ENCODE data around the gene UNK. TPM values are rescaled to one million over a fixed set of nuclear protein-coding genes. Genes with fewer than 3 reads are reported as not detected.

Gene UNK
- total RNA-seq, 4 donors from 2014 or later: 27.8 to 68.2 (median 31.9) TPM

DNA sequence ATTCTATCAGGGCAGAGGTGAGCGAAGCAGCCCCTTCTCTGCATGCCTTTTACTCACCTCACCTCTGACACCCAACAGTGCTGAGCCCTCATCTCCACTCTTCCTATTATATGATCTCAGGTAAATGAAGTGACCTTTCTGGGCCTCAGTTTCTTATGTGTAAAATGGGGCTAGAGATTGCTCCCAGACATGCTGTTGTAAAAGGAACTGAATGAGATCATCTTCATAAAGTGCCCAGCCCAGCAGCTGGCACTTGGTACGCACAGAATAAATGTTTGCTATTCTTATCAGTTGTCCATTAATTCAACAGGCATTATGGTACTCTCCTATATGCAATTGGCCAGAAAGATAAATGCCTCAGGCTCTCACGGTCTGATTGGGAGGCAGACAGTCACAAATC lies 15.1 kb upstream of the UNK start:
- Histone ChIP-seq H3K9me3 (no peaks in the 10 kb centered on the region), H3K27me3 (no peaks in the 10 kb centered on the region), H3K4me1 (peaks cover 11% of the 10 kb centered on the region), H3K27ac (no peak overlapping the region), H3K4me3 (no peak overlapping the region), H3K36me3 (no peaks in the 10 kb centered on the region)
- 95% methylated on average over 3 of the region's 3 CpGs for WGBS
- TF ChIP-seq POLR2A (IDR thresholded peaks at IDR 0.05) (no peak), EP300 (IDR thresholded peaks at IDR 0.05) (no peak), POLR2AphosphoS5 (IDR thresholded peaks at IDR 0.05) (no peak)
- TF ChIP-seq, protein P1, sequence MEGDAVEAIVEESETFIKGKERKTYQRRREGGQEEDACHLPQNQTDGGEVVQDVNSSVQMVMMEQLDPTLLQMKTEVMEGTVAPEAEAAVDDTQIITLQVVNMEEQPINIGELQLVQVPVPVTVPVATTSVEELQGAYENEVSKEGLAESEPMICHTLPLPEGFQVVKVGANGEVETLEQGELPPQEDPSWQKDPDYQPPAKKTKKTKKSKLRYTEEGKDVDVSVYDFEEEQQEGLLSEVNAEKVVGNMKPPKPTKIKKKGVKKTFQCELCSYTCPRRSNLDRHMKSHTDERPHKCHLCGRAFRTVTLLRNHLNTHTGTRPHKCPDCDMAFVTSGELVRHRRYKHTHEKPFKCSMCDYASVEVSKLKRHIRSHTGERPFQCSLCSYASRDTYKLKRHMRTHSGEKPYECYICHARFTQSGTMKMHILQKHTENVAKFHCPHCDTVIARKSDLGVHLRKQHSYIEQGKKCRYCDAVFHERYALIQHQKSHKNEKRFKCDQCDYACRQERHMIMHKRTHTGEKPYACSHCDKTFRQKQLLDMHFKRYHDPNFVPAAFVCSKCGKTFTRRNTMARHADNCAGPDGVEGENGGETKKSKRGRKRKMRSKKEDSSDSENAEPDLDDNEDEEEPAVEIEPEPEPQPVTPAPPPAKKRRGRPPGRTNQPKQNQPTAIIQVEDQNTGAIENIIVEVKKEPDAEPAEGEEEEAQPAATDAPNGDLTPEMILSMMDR (IDR thresholded peaks at IDR 0.05): no peak
- DNase-seq (ENCODE audit: low spot score in 2 of 2): no peak

DNA sequence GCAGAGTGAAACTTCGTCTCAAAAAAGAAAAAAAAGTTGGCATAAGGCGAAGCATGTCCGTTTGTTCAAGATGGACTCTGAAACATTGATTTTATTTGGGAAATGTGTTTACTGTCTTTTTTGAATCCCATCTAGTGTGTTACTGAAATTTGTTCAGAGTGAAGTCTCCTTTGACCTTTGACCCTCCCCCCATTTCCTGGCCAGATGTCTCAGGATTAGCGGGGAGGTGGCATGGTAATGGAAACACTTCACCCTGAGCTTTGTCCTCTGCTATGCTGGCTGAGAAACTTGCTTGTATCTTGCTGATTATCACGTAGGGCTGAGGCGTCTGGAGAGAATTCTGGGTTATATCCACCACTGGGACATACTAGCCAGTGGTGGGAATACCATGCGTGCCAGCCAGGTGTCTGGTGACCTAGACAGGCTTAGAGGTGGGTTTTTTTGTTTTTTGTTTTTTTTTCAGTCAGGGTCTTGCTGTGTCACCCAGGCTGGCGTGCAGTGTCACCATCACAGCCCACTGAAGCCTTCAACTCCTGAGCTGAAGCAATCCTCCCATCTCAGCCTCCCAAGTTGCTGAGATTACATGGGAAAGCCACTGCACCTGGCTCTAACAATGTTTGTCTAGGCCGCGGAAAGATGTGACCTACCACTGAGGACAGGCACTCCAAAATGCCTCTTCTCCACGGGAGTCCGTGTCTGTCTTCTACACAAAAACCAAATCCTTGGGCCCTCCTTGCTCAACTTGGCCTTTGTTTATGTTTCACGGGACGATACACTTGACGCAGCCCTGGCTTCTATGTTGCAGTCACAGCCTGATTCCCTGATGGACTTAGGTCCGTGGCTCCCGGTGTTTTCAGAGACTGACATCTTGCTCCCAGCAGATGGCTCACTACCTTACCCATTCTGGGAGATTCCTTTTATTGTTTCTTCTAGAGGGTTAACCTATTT lies 13.0 kb upstream of the UNK start:
- TF ChIP-seq EP300 (IDR thresholded peaks at IDR 0.05) (no peak), POLR2AphosphoS5 (IDR thresholded peaks at IDR 0.05) (no peak), POLR2A (IDR thresholded peaks at IDR 0.05) (no peak)
- TF ChIP-seq, protein P1 (IDR thresholded peaks at IDR 0.05): no peak
- DNase-seq (ENCODE audit: low spot score in 2 of 2): peak; percentile 54 to 56
- Histone ChIP-seq H3K9me3 (no peaks in the 10 kb centered on the region), H3K36me3 (peaks cover 14% of the 10 kb centered on the region), H3K27me3 (no peaks in the 10 kb centered on the region), H3K27ac (no peak overlapping the region), H3K4me3 (no peak overlapping the region), H3K4me1 (peaks cover 15% of the 10 kb centered on the region)
- 73% methylated on average over 17 of the region's 17 CpGs for WGBS

DNA sequence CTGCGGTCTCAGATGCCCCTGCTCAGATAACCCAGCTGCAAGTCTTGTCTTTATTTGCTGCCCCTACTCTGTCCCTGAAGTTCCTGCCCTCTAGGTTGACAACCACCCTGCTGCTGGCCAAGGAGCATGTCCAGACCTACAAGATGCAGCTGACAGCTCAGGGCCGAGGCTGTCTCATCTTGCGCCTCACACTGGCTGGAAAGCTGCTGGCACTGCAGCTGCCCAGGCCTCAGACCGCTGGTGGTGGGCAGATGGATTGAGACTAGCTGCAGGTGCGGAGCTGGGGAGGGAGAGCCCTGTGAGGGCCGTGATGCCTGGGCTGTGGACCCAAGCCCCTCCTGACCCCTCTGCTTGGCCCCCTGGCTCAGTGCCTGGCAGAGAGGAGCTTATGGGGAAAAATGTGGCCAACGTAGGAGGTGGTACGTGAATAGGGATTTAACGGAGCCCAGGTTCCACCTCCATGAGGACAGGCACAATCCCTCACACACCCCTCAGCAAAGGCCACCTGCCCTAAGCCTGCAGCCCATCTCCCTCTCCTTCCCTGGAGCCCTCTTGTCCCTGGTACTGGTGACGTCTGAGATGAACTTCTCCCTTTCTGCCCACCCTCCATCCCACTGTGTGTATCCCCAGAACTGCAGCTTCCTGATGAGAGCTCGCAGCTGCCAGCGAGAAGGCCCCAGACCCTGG lies 11.3 kb upstream of the UNK start:
- Histone ChIP-seq H3K9me3 (no peaks in the 10 kb centered on the region), H3K27me3 (no peaks in the 10 kb centered on the region), H3K4me3 (no peak overlapping the region), H3K36me3 (peaks cover 27% of the 10 kb centered on the region), H3K4me1 (peaks cover 26% of the 10 kb centered on the region), H3K27ac (no peak overlapping the region)
- no peak for TF ChIP-seq POLR2AphosphoS5 (IDR thresholded peaks at IDR 0.05)
- TF ChIP-seq, protein P1 (IDR thresholded peaks at IDR 0.05): no peak
- no peak for TF ChIP-seq EP300 (IDR thresholded peaks at IDR 0.05)
- no peak for TF ChIP-seq POLR2A (IDR thresholded peaks at IDR 0.05)
- DNase-seq (ENCODE audit: low spot score in 2 of 2): peak; percentile 70 to 79
- 86% methylated on average over 10 of the region's 12 CpGs for WGBS

DNA sequence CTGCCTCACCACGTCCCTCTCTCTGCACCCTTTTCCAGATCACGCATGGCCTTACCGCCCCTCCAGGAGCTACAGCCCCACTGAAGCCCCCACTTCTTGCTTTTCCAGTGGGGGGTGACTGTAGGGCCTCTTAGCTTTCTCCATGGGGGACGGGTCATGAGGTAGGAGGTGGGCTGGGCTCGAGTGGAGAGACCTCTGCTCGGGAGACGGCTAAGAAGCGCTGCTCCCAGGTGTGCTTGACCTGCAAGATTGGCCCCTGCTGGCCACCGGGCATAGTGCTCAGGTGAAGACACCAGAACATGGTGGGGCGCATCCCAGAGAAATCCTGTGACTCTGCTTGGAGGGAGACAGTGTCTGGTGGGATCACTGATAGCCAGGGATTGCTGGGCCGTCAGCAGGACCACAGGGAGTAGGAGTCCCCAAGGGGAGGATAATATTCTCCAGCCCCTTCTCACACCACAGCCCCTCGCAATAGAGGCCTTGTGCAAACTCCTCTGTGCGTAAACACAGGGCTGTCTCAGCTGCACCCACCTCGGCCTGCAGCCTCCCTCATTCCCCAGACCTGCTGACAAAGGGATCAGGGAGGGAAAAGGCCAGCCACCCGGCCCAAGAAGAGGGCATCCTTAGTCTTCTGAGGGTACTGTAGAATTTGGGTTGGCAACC lies 10.7 kb upstream of the UNK start:
- H3K36me3 ChIP-seq: peaks cover 34% of the 10 kb centered on the region
- no peaks in the 10 kb centered on the region for H3K27me3 ChIP-seq
- WGBS: 85% methylated on average over 14 of the region's 15 CpGs
- peaks cover 26% of the 10 kb centered on the region for H3K4me1 ChIP-seq
- no peaks in the 10 kb centered on the region for H3K9me3 ChIP-seq
- H3K4me3 ChIP-seq: no peak overlapping the region
- DNase-seq (ENCODE audit: low spot score in 2 of 2): peak in 1 of 2 donors; percentile 81
- TF ChIP-seq POLR2AphosphoS5 (IDR thresholded peaks at IDR 0.05) (peak in 1 of 3 donors; percentile 56), EP300 (IDR thresholded peaks at IDR 0.05) (no peak), POLR2A (IDR thresholded peaks at IDR 0.05) (no peak)
- TF ChIP-seq, protein P1 (IDR thresholded peaks at IDR 0.05): no peak
- H3K27ac ChIP-seq: no peak overlapping the region

All from suprapubic skin (tissue), 4 donors.